NCI-H774 (cell line): Measurements from ENCODE around the gene COL4A1.
"Not testable (repeated sequence)": the region's sequence is repeated elsewhere in the genome, so short reads cannot be mapped to it uniquely, and the experiment has no call there.

Experiments
- DNase-seq: peaks from one replicate; lab custom pipeline; 2025; lab: John Stamatoyannopoulos, UW

COL4A1 gene

GRCh38 chr13:110323172-110323891 lies 16.4 kb upstream of the COL4A1 start:
- DNase-seq = no peak

DNA sequence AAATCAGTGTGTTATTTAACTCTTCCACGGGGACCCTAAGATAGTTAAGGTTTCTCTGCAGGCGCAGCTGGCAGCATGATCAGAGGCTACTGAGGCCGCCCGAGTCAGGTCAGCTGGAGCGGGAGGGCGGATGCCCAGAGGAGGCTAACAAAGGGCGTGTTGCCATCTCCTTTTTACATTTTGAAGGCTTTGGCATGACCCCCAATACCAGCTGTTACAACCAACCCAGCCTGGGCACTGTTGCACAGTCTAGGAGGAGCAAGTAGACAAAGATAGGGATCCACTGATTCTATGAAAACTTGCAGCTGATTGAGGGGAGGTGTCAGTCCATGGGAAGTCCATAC lies 15.8 kb upstream of the COL4A1 start:
- DNase-seq = no peak

DNA sequence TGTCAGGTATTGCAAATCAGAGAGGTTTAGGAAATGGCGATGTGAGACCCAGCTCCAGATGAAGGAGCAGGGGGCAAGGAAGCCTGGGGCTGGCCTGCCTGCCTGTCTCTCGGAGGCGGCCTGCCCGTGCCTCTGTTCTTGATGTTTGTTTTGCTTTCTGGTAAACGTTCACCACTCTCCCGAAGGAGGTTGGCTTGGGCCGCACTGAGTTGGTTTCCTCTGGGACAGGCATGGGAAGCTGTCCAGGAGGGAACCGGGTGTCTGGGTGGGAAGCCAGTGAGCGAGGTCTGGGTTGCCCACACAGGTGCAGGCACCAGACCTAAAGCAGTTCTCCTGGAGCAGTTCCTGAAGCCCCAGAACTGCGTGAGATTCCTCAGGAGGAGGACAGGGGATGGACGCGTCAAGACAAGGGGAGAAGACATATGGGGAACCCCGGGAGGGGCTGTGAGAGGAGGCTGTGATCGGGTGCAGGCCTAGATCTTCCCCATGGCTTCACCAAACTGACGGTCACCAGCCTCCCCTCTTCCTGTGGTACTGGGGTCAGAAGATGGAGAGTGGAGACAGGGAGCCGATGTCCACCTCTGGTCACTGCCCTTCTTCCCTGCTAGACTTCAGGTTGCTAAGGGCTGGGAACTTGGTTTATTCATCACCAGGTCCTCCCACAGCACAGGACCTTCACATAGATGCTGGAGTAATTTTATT lies 15.3 kb upstream of the COL4A1 start:
- no peak for DNase-seq

DNA sequence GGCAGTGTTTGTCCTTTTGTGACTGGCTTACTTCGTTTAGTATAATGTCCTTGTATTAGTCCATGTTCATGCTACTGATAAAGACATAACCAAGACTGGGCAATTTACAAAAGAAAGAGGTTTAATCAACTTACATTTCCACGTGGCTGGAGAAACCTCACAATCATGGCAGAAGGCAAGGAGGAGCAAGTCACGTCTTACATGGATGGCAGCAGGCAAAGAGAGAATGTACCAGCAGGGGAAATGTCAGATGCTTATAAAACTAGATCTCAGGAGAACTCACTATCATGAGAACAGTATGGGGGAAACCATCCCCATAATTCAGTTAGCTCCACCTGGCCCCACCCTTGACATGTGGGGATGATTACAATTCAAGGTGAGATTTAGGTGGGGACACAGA lies 14.6 kb upstream of the COL4A1 start:
- not testable (repeated sequence) for DNase-seq

DNA sequence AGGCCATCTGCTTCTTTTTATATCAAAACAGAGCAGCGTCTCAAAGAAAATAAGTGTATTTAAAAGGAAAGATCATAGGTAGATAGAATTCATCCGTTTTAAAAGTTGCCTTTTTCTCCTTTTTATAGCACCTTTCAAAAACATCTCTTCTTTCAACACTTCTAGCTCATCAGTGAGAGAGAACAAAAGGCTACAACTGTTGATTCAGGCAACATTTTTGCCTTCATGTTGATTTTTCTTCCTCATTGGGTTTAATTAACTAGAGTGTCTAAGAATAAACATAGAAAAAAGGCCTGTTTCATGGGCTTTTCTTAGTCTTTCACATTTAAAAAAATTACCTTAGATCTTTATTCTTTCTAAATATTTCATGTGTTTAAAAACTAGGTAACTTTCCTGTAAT lies 13.7 kb upstream of the COL4A1 start:
- DNase-seq = peak; percentile 73

- DNase-seq = peak; percentile 43
These were observed 13.0 kb upstream of the COL4A1 start for GRCh38 chr13:110319774-110320509.

GRCh38 chr13:110319397-110319773 lies 12.4 kb upstream of the COL4A1 start:
- no peak for DNase-seq

- DNase-seq = no peak
These were observed 12.0 kb upstream of the COL4A1 start for GRCh38 chr13:110318920-110319319.

DNA sequence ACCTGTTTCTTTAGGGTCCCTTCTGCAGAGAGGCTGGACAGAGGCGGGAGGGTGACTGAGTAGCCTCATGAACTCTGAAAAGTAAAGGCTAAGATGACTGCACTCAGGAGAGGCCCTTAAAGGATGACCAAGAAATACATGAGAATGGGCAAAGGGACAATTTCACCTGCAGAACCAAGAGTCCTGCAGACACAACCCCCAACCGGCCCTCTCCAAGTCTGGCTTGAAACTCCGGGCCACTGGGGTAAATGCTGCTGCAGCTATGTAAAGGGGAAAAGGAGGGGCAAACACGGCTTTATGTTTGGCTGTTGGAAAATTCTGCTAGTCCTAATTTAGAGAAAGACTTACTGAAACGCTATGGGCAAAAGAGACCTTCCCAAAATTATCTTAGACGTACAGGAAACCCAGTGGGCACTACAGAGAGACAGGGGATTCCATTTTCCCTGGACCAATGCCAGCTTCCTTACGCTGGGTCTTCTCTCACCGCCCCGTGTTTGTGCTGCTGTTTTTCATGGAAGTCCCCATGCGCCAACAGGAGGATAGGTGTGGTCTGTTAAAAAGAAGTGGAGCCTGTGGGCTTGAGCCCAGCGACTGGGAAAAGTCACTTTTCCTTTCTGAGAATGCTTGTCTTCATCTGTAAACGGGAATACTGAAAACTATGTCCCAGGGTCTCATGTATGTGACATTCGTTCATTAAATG lies 10.7 kb upstream of the COL4A1 start:
- DNase-seq = no peak

GRCh38 chr13:110317093-110317492 lies 10.1 kb upstream of the COL4A1 start:
- no peak for DNase-seq

DNA sequence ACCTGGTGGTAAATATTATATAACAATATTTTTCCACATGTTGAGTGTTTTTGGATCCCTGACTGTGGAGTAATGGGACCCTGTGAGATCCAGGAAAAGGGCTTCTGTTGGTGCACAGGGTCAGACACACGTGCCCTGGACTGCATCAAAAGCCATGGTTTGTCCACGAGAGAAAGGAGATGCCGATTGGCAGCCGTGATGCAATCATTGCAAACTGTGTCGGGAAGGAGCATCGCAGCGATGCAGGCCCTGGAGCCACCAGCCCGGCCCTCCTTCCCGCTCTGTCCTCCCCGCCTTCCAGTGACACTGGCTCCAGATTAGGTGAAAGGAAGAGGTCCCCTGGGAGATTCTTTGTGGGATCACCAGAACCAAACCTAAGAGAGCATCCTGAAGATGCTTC lies 9.2 kb upstream of the COL4A1 start:
- DNase-seq = no peak

DNA sequence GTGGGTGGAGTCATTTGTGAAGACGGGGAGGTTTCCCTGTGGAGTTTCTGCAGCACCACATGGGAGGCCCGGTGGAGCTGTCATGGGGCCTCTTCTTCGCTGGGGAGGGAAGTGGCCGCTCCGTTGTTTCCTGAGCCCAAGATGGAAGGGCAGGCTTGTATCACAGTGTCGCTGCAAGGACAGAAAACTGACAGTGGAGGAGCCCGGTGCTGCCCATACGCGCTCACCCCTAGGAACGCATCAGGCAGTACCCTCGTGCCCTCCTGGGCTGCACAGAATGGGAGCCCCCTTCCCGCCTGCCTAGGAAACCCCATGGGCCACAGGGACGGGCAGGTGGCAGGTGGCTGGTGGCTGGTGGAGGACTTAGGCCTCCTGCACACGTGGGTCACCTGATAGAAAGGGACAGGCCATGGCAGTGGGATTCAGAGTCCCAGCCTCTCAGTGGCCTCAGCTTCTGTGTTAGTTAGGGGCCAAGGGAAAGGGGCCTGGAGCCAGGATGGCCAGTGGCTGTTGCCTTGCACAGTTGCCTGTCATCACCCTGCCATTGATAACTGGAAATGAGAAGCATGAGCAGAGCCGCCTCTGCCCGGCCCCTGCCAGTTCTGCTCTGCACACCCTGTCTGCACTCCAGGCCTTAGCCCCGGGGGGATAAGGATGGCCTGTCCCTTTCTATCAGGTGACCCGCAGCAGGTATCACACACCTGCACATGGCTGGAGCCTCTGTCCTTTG lies 7.7 kb upstream of the COL4A1 start:
- DNase-seq = no peak

DNA sequence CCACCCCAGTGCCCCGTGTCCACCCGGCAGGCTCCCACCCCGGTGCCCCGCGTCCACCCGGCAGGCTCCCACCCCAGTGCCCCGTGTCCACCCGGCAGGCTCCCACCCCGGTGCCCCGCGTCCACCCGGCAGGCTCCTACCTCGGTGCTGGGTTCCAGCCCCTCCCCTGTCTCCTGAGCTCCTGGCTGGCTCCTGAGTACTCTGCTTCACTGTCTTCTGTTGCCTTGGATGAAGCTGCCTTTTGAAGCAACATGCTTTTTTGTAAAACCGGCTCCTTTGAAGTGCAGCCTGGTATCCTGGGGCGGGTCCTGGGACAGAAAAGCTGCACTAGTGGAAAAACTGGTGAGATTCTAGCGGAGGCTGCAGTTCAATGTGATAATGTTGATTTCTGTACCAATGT lies 6.8 kb upstream of the COL4A1 start:
- not testable (repeated sequence) for DNase-seq

GRCh38 chr13:110313261-110313660 lies 6.3 kb upstream of the COL4A1 start:
- not testable (repeated sequence) for DNase-seq

DNA sequence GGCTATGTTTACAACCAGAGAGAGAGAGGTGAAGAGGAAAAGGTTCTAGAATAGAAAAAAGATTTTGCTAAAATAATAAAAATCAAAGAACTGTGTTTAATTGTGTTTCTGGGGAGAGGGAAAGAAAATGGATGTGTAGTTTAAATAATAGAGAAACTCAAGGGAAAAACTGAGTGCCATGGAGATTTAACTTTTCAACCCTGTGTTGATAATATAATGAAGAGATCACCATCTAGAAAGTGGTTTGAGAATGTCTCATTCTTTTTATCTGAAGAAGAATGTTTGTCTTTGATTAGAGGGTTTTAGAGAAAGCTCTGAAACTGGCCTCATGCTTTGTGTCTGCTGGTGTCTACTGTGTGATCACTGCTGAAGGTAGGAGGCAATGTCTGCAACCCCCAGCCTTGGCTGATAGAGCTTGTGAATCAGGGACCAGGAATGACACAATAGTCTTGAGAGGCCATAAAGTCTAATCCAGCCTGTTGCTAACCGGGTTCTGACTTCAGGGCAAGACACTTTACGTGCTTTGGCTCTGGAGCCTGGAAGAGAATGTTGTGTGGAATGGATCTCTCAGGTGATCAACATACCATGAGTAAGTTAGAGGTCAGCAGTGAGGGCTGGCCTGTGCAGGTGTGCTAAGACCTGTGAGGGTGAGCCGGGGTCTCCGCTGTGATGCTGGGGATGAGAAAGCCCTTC lies 5.5 kb upstream of the COL4A1 start:
- DNase-seq = no peak

- DNase-seq = no peak
These were observed 4.7 kb upstream of the COL4A1 start for GRCh38 chr13:110311443-110312338.

GRCh38 chr13:110310541-110311442 lies 3.8 kb upstream of the COL4A1 start:
- DNase-seq = no peak

- no peak for DNase-seq
These were observed 2.9 kb upstream of the COL4A1 start for GRCh38 chr13:110309661-110310524.
